GM12878 (cell line): ENCODE data around the gene FOXI1. TPM values are rescaled to one million over a fixed set of nuclear protein-coding genes. Genes with fewer than 3 reads are reported as not detected.

ENCODE experiments used
- ATAC-seq: fragments of 200-7000 bp; cut with Tn5 transposase; 3 replicates; pipeline ENCODE4 v1.9.1; 2020; ENCODE audit warnings: mild to moderate bottlenecking, moderate library complexity
- BruUV-seq: library from RNA; stranded (reverse); fragments of 400-500 nt; replicated peaks from 2 replicates; lab custom pipeline; 2021; lab: Mats Ljungman, UMichigan
- CTCF ChIA-PET: fragments of 300-600 bp; sonication (Branson Sonifier 250); formaldehyde crosslinking; extraction: SDS; loops from one replicate; lab custom pipeline; 2021; ENCODE audit warnings: inconsistent platforms; lab: Yijun Ruan, JAX
- POLR2A ChIA-PET: fragments of 350-600 bp; formaldehyde crosslinking; extraction: SDS; loops from one replicate; lab custom pipeline; 2021; ENCODE audit warnings: inconsistent platforms; lab: Charles Lee
- RAD21 ChIA-PET: fragments of 300-600 bp; sonication (Branson Sonifier 250); formaldehyde crosslinking; loops from one replicate; lab custom pipeline; 2023; ENCODE audit warnings: antibody characterized with exemption; ENCODE audit not compliant: unreplicated experiment; lab: Charles Lee
- SMC1A ChIA-PET: fragments of 300-600 bp; sonication (Branson Sonifier 250); formaldehyde crosslinking; loops from one replicate; lab custom pipeline; 2023; ENCODE audit not compliant: unreplicated experiment, uncharacterized antibody; lab: Charles Lee
- DNase-seq: peaks from one replicate; pipeline ENCODE4 v3.0.0-alpha.2; 2011; ENCODE audit warnings: low read depth, low spot score
- FAIRE-seq: peaks from 3 replicates; lab custom pipeline; 2011; peaks lifted over from hg19 to GRCh38; lab: Jason Lieb, UNC
- H2AFZ ChIP-seq: 2 replicates; pipeline ENCODE4 v1.6.0; 2011; ENCODE audit warnings: low read depth, low read length, control low read depth; ENCODE audit not compliant: control insufficient read depth
- H3K27ac ChIP-seq: 2 replicates; pipeline ENCODE4 v1.5.1; 2011; ENCODE audit warnings: control low read depth; ENCODE audit not compliant: control insufficient read depth, insufficient read depth
- H3K27me3 ChIP-seq, 2 experiments: replicated peaks in 1 of 2; 2 replicates each; pipeline versions ENCODE4 v1.6.0 to v1.6.1; 2011; ENCODE audit warnings: low read length in 1 of 2; ENCODE audit not compliant: control insufficient read depth in 2 of 2, insufficient read depth in 2 of 2
- H3K36me3 ChIP-seq, 2 experiments: 2 replicates each; pipeline ENCODE4 v1.5.1; 2011; ENCODE audit warnings: low read length in 1 of 2; ENCODE audit not compliant: control insufficient read depth in 2 of 2, insufficient read depth in 2 of 2
- H3K4me1 ChIP-seq: 2 replicates; pipeline ENCODE4 v1.6.1; 2011; ENCODE audit warnings: mild to moderate bottlenecking, low read length, moderate library complexity, mixed read lengths; ENCODE audit not compliant: control insufficient read depth, insufficient read depth
- H3K4me2 ChIP-seq: 2 replicates; pipeline ENCODE4 v1.6.0; 2011; ENCODE audit warnings: control low read depth; ENCODE audit not compliant: control insufficient read depth, insufficient read depth
- H3K4me3 ChIP-seq: fragments of 200-600 bp; sonication (generic); 2 replicates; pipeline ENCODE4 v1.5.1; 2016
- H3K79me2 ChIP-seq: 2 replicates; pipeline ENCODE4 v1.6.0; 2011; ENCODE audit warnings: low read length; ENCODE audit not compliant: control insufficient read depth, insufficient read depth
- H3K9ac ChIP-seq: 2 replicates; pipeline ENCODE4 v1.8.0; 2011; ENCODE audit warnings: low read length, control low read depth, mixed read lengths; ENCODE audit not compliant: control insufficient read depth, insufficient read depth
- H3K9me3 ChIP-seq: replicated peaks from 3 replicates; pipeline ENCODE4 v1.5.1; 2011; ENCODE audit warnings: mild to moderate bottlenecking, low read length; ENCODE audit not compliant: control insufficient read depth, insufficient read depth
- H4K20me1 ChIP-seq: 2 replicates; pipeline ENCODE4 v1.6.0; 2011; ENCODE audit not compliant: control insufficient read depth, insufficient read depth
- GABPA ChIP-seq: IDR thresholded peaks from 2 replicates; pipeline ENCODE4 v1.6.1; 2014; ENCODE audit warnings: antibody characterized with exemption, low read depth, mild to moderate bottlenecking, inconsistent platforms
- IRF4 ChIP-seq: IDR thresholded peaks from 2 replicates; pipeline ENCODE4 v1.6.1; 2011; ENCODE audit warnings: low read depth, low read length
- MEF2B ChIP-seq: fragments of 450-650 bp; IDR thresholded peaks from 2 replicates; pipeline ENCODE4 v1.6.1; 2018; ENCODE audit warnings: mild to moderate bottlenecking, moderate library complexity; ENCODE audit not compliant: partially characterized antibody, poor library complexity, severe bottlenecking
- POLR2A ChIP-seq: IDR thresholded peaks from 2 replicates; pipeline ENCODE4 v1.6.1; 2011; ENCODE audit warnings: low read depth, mild to moderate bottlenecking, low read length
- SRF ChIP-seq, 2 experiments: IDR thresholded peaks; 2 replicates each; pipeline ENCODE4 v1.6.1; 2011; ENCODE audit warnings: low read depth in 2 of 2, low read length in 2 of 2, mild to moderate bottlenecking in 1 of 2, moderate library complexity in 1 of 2
- WGBS: methylation state at CpG from one replicate; pipeline ENCODE4 v1.1.6; 2016; ENCODE audit warnings: low lambda C conversion rate; ENCODE audit not compliant: insufficient replicate concordance, insufficient coverage; ENCODE audit errors: missing lambda C conversion rate; 5-methylcytosine and 5-hydroxymethylcytosine counted together
- in situ Hi-C: fragments of 300-500 bp; cut with MboI; formaldehyde crosslinking; loops from 9 replicates; pipeline ENCODE4 v1.14.3; 2018; ENCODE audit warnings: mixed read lengths
- intact Hi-C: fragments of 100-400 bp; cut with micrococcal nuclease; formaldehyde crosslinking; loops from one replicate; pipeline ENCODE4 v1.14.2; 2022; ENCODE audit not compliant: unreplicated experiment
- polyA plus RNA-seq, 11 experiments: library from polyadenylated mRNA; depleted of rRNA in 4 of 11; unstranded in 6 of 11; stranded (reverse) in 5 of 11; fragments of >200 nt; fragmentation: Nextera tagmentation in 4 of 11; fragmentation: Illumina TruSeq in 1 of 11; extraction: Ambion mirVana in 4 of 11; extraction: Trizol in 1 of 11; gene quantifications; 1 replicate in 1 of 11; 2 replicates in 10 of 11; pipeline versions ENCODE4 v1.2.1 to v1.2.3, GENCODE V29; 2011 to 2016; ENCODE audit warnings: inconsistent platforms in 2 of 11, missing spikeins in 2 of 11, low read depth in 1 of 11
- total RNA-seq, 4 experiments: library from RNA; depleted of rRNA in 3 of 4; stranded (reverse); fragments of >200 nt in 3 of 4; fragmentation: Illumina TruSeq in 1 of 4; extraction: Trizol in 1 of 4; gene quantifications; 2 replicates each; pipeline versions ENCODE4 v1.2.1 to v1.2.3, GENCODE V29; 2013 to 2021
- TF ChIP-seq, protein P1 (sequence below): fragments of 450-650 bp; IDR thresholded peaks from 2 replicates; pipeline ENCODE4 v1.6.1; 2017; ENCODE audit warnings: mild to moderate bottlenecking, moderate library complexity
- TF ChIP-seq, protein P2 (sequence below): fragments of 450-650 bp; IDR thresholded peaks from 2 replicates; pipeline ENCODE4 v1.6.1; 2018; ENCODE audit warnings: borderline replicate concordance, mild to moderate bottlenecking; ENCODE audit not compliant: partially characterized antibody

FOXI1 gene
- total and polyA plus RNA-seq, 10 of the 15 experiments (the other 5 are each of a cell fraction or from before 2014, with no cell fraction given), result not detected

DNA sequence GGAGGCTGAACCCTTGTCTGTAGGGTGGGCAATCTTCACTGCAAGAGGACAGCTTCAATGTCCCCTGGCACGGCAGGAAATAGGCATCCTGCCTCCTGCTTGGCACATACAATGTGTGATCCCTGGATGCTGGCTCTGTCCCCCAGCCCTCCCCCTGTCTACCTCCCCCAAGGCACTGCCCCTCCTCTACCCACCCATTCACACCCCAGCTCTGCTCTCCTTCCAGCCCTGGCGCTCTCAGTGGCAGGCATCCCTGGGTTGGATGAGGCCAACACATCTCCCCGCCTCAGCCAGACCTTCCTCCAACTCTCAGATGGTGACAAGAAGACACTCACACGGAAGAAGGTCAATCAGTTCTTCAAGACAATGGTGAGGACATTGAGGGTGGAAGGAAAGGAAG is 24.1 kb upstream of the FOXI1 start (continued):
- TF ChIP-seq, protein P1, sequence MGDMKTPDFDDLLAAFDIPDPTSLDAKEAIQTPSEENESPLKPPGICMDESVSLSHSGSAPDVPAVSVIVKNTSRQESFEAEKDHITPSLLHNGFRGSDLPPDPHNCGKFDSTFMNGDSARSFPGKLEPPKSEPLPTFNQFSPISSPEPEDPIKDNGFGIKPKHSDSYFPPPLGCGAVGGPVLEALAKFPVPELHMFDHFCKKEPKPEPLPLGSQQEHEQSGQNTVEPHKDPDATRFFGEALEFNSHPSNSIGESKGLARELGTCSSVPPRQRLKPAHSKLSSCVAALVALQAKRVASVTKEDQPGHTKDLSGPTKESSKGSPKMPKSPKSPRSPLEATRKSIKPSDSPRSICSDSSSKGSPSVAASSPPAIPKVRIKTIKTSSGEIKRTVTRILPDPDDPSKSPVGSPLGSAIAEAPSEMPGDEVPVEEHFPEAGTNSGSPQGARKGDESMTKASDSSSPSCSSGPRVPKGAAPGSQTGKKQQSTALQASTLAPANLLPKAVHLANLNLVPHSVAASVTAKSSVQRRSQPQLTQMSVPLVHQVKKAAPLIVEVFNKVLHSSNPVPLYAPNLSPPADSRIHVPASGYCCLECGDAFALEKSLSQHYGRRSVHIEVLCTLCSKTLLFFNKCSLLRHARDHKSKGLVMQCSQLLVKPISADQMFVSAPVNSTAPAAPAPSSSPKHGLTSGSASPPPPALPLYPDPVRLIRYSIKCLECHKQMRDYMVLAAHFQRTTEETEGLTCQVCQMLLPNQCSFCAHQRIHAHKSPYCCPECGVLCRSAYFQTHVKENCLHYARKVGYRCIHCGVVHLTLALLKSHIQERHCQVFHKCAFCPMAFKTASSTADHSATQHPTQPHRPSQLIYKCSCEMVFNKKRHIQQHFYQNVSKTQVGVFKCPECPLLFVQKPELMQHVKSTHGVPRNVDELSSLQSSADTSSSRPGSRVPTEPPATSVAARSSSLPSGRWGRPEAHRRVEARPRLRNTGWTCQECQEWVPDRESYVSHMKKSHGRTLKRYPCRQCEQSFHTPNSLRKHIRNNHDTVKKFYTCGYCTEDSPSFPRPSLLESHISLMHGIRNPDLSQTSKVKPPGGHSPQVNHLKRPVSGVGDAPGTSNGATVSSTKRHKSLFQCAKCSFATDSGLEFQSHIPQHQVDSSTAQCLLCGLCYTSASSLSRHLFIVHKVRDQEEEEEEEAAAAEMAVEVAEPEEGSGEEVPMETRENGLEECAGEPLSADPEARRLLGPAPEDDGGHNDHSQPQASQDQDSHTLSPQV, result no peak
- no peak for TF ChIP-seq MEF2B

DNA sequence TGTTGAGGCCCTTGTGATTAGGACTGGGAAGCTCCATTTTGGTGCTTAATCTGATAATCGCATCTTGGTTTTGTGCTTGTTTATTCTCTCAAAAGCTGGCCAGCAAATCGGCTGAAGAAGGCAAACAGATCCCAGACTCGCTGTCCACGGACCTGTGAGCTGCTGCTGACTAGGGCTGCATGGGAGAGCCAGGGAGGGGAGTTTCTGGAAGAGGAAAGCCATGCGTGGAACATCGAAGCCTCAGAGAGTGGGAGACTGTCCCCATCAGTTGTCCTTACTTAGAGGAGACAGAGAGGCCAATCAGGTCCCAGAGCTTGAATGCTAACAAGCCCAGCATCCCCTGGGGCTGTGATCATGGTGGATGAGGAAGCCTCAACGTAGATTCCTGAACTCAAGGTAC is 23.0 kb upstream of the FOXI1 start:
- ChIA-PET POLR2A (no interaction called here), SMC1A (interaction anchor here (1.1 kb wide), 1 partner anchor 15 kb away, joined by 3 read pairs; no protein-coding TSS in a partner anchor), CTCF (no interaction called here), RAD21 (no interaction called here)
- no peak overlapping the region for H3K9ac ChIP-seq
- no peaks in the 10 kb centered on the region for H4K20me1 ChIP-seq
- ATAC-seq (no peak), DNase-seq (no peak), FAIRE-seq (no peak)
- no peak overlapping the region for H3K4me3 ChIP-seq
- in situ Hi-C loops, result no loop called here
- BruUV-seq, result no TSS peak
- H3K27me3 ChIP-seq, result no peaks in the 10 kb centered on the region
- peaks cover 38 to 47% of the 10 kb centered on the region in 2 experiments; a peak in 3 of 4 replicates for H3K36me3 ChIP-seq
- H3K4me2 ChIP-seq, result no peak overlapping the region
- TF ChIP-seq GABPA (no peak), POLR2A (no peak), IRF4 (no peak), SRF (IDR thresholded peaks at IDR 0.05; ENCODE audit: low read depth in 2 of 2, low read length in 2 of 2) (no peak)
- TF ChIP-seq, protein P2, sequence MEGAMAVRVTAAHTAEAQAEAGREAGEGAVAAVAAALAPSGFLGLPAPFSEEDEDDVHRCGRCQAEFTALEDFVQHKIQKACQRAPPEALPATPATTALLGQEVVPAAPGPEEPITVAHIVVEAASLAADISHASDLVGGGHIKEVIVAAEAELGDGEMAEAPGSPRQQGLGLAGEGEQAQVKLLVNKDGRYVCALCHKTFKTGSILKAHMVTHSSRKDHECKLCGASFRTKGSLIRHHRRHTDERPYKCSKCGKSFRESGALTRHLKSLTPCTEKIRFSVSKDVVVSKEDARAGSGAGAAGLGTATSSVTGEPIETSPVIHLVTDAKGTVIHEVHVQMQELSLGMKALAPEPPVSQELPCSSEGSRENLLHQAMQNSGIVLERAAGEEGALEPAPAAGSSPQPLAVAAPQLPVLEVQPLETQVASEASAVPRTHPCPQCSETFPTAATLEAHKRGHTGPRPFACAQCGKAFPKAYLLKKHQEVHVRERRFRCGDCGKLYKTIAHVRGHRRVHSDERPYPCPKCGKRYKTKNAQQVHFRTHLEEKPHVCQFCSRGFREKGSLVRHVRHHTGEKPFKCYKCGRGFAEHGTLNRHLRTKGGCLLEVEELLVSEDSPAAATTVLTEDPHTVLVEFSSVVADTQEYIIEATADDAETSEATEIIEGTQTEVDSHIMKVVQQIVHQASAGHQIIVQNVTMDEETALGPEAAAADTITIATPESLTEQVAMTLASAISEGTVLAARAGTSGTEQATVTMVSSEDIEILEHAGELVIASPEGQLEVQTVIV, result no peak
- 69% methylated on average over 7 of the region's 7 CpGs for WGBS
- no peak overlapping the region for H2AFZ ChIP-seq
- H3K27ac ChIP-seq, result no peak overlapping the region
- H3K79me2 ChIP-seq, result no peaks in the 10 kb centered on the region
- intact Hi-C loops, result no loop called here
- no peaks in the 10 kb centered on the region for H3K9me3 ChIP-seq
- no peaks in the 10 kb centered on the region for H3K4me1 ChIP-seq
